ENCODE measurements around the gene QSOX2. TPM values are rescaled to one million over a fixed set of nuclear protein-coding genes. Genes with fewer than 3 reads are reported as not detected.
A peak's percentile ranks its signal among the peaks of the same experiment; 100 is the strongest.

QSOX2 gene
- total RNA-seq, 1 experiment from 2014 or later: 34.6 TPM

DNA sequence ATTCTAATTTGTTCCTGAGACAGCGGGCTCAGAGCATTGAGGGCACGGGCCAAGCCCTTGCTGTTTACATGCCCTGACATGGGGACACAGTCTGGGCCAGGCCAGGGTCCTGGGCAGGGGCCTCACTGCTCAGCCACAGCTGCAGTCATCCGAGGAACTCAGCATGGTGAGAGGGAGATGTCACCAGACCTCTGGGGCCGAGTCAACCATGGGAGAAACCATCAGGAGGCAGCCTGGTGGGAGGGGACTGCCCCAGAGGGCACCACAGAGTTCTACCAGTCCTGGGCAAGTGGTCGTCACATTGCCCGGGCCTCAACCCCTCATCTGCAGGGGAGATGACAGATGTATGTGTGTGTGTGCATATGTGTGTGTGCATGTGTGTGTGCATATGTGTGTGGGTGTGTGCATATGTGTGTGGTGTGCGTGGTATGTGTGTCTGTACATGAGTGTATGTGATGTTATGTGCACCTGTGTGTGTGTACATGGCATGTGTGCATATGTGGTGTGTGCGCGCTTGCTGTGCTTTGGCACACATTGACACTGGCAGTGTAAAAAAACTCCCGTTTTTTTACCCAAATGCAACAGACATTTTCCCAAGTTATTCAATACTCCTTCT, 84.5 kb downstream of the QSOX2 start:
- ChIA-PET CTCF (no interaction called here), RAD21 (ENCODE audit: low non-redundant PET in 1 of 2, low total read pairs in 2 of 2, uncharacterized antibody in 2 of 2, unreplicated experiment in 2 of 2) (no interaction called here), POLR2A (no interaction called here)
- Histone ChIP-seq H3K4me2 (ENCODE audit: low read length) (no peak overlapping the region), H3K9me2 (ENCODE audit: insufficient read depth) (no peaks in the 10 kb centered on the region), H2AFZ (ENCODE audit: low read depth, low read length, poor library complexity, severe bottlenecking) (no peak overlapping the region), H3K4me1 (ENCODE audit: control insufficient read depth in 1 of 2, insufficient read depth in 2 of 2, low read length in 2 of 2) (peaks cover 4 to 7% of the 10 kb centered on the region in 2 experiments; a peak in 3 of 4 replicates), H3K9ac (ENCODE audit: low read length) (no peak overlapping the region), H3K27me3 (ENCODE audit: insufficient read depth, low read length) (no peaks in the 10 kb centered on the region), H3K9me3 (ENCODE audit: control insufficient read depth in 1 of 2, insufficient read depth in 1 of 2, low read depth in 1 of 2, low read length in 2 of 2) (no peaks in the 10 kb centered on the region), H3K79me2 (ENCODE audit: insufficient read depth, low read length) (no peaks in the 10 kb centered on the region), H3K36me3 (ENCODE audit: control insufficient read depth in 1 of 2, insufficient read depth in 2 of 2, low read length in 2 of 2) (no peaks in the 10 kb centered on the region), H3K27ac (ENCODE audit: low read depth, low read length) (no peak overlapping the region), H4K20me1 (ENCODE audit: insufficient read depth) (no peaks in the 10 kb centered on the region), H3K4me3 (replicated peaks in 1 of 2; ENCODE audit: low read depth in 1 of 2, low read length in 2 of 2) (no peak overlapping the region)
- DNase-seq (ENCODE audit: low read depth, low spot score): no peak
- no peak for ATAC-seq
- TF ChIP-seq EZH2phosphoT487 (IDR thresholded peaks at IDR 0.05; ENCODE audit: borderline replicate concordance) (no peak), ELF1 (IDR thresholded peaks at IDR 0.05; ENCODE audit: borderline replicate concordance, low read depth) (no peak), EGR1 (IDR thresholded peaks at IDR 0.05; ENCODE audit: low read depth) (no peak), CBX3 (IDR thresholded peaks at IDR 0.05; ENCODE audit: low read depth) (no peak)
- TF ChIP-seq, protein P1, sequence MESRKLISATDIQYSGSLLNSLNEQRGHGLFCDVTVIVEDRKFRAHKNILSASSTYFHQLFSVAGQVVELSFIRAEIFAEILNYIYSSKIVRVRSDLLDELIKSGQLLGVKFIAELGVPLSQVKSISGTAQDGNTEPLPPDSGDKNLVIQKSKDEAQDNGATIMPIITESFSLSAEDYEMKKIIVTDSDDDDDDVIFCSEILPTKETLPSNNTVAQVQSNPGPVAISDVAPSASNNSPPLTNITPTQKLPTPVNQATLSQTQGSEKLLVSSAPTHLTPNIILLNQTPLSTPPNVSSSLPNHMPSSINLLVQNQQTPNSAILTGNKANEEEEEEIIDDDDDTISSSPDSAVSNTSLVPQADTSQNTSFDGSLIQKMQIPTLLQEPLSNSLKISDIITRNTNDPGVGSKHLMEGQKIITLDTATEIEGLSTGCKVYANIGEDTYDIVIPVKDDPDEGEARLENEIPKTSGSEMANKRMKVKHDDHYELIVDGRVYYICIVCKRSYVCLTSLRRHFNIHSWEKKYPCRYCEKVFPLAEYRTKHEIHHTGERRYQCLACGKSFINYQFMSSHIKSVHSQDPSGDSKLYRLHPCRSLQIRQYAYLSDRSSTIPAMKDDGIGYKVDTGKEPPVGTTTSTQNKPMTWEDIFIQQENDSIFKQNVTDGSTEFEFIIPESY (IDR thresholded peaks at IDR 0.05; ENCODE audit: extremely low read depth, insufficient replicate concordance, low read length): no peak
- intact Hi-C loops (cut with micrococcal nuclease): no loop called here
- BruUV-seq (replicated peaks): no TSS peak

DNA sequence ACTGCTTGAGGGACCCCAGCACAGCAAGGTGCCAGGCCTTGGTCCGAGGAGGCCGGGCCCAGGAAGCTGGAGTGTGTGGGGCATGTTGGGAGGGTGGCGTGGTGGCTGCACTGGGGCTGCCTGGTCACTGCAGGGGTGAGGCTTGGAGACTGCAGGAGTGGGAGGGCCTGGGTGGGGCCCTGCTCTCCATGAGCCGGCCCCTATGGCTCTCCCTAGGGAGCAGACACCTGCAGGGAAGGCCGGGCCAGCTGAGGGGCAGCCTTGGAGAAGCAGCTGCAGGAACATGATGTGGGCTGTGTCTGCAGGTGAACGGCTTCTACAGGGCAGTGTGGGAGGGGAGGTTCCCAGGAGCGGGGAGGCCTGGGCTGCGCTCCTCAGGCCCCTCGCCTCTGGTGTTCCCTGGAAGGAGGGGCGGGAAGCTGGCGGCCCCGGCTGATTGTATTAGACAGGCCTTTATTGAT, 85.2 kb downstream of the QSOX2 start:
- intact Hi-C loops (cut with micrococcal nuclease): no loop called here
- Histone ChIP-seq H3K27me3 (ENCODE audit: insufficient read depth, low read length) (no peaks in the 10 kb centered on the region), H3K79me2 (ENCODE audit: insufficient read depth, low read length) (no peaks in the 10 kb centered on the region), H3K4me1 (ENCODE audit: control insufficient read depth in 1 of 2, insufficient read depth in 2 of 2, low read length in 2 of 2) (peaks cover 4 to 7% of the 10 kb centered on the region in 2 experiments; a peak in 3 of 4 replicates), H3K9me3 (ENCODE audit: control insufficient read depth in 1 of 2, insufficient read depth in 1 of 2, low read depth in 1 of 2, low read length in 2 of 2) (no peaks in the 10 kb centered on the region), H3K27ac (ENCODE audit: low read depth, low read length) (no peak overlapping the region), H4K20me1 (ENCODE audit: insufficient read depth) (no peaks in the 10 kb centered on the region), H2AFZ (ENCODE audit: low read depth, low read length, poor library complexity, severe bottlenecking) (no peak overlapping the region), H3K9ac (ENCODE audit: low read length) (no peak overlapping the region), H3K4me2 (ENCODE audit: low read length) (no peak overlapping the region), H3K9me2 (ENCODE audit: insufficient read depth) (no peaks in the 10 kb centered on the region), H3K36me3 (ENCODE audit: control insufficient read depth in 1 of 2, insufficient read depth in 2 of 2, low read length in 2 of 2) (no peaks in the 10 kb centered on the region), H3K4me3 (replicated peaks in 1 of 2; ENCODE audit: low read depth in 1 of 2, low read length in 2 of 2) (no peak overlapping the region)
- no peak for DNase-seq (ENCODE audit: low read depth, low spot score)
- ChIA-PET CTCF (interaction anchor here (1.2 kb wide), 1 partner anchor 10 kb away, joined by 4 read pairs; no protein-coding TSS in a partner anchor), RAD21 (ENCODE audit: low non-redundant PET in 1 of 2, low total read pairs in 2 of 2, uncharacterized antibody in 2 of 2, unreplicated experiment in 2 of 2) (no interaction called here), POLR2A (no interaction called here)
- peak; percentile 82 for ATAC-seq
- no TSS peak for BruUV-seq (replicated peaks)
- no peak for TF ChIP-seq POLR2AphosphoS5 (IDR thresholded peaks at IDR 0.05; ENCODE audit: low read depth, low read length)
- TF ChIP-seq, protein P1 (IDR thresholded peaks at IDR 0.05; ENCODE audit: extremely low read depth, insufficient replicate concordance, low read length): no peak
- no peak for TF ChIP-seq YY1 (IDR thresholded peaks at IDR 0.05; ENCODE audit: extremely low read depth, insufficient replicate concordance, low read depth, low read length)
- no peak for TF ChIP-seq ZNF274 (IDR thresholded peaks at IDR 0.05; ENCODE audit: low read depth, low read length)
- no peak for TF ChIP-seq SIN3A (IDR thresholded peaks at IDR 0.05; ENCODE audit: low read depth)
- no peak for TF ChIP-seq SRF (IDR thresholded peaks at IDR 0.05; ENCODE audit: low read depth)
- no peak for TF ChIP-seq EGR1 (IDR thresholded peaks at IDR 0.05; ENCODE audit: low read depth)
- TF ChIP-seq FOSL1 (IDR thresholded peaks at IDR 0.05; ENCODE audit: low read depth): no peak
- no peak for TF ChIP-seq EZH2 (IDR thresholded peaks at IDR 0.05)
- TF ChIP-seq, protein P2, sequence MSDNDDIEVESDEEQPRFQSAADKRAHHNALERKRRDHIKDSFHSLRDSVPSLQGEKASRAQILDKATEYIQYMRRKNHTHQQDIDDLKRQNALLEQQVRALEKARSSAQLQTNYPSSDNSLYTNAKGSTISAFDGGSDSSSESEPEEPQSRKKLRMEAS (IDR thresholded peaks at IDR 0.05): no peak
- no peak for TF ChIP-seq TCF7L2 (IDR thresholded peaks at IDR 0.05; ENCODE audit: borderline replicate concordance, extremely low read depth, insufficient read depth, insufficient read length)
- no peak for TF ChIP-seq JUND (IDR thresholded peaks at IDR 0.05)
